Astrocyte of the cerebellum (primary cell): Measurements from ENCODE around the gene R3HCC1L.

Source experiments
- DNase-seq: peaks from one replicate; pipeline ENCODE4 v3.0.0-alpha.2; 2011; ENCODE audit warnings: low read depth
- H3K4me3 ChIP-seq: 2 replicates; pipeline ENCODE4 v1.5.1; 2011; ENCODE audit warnings: mild to moderate bottlenecking, low read depth, low read length, moderate library complexity
- CTCF ChIP-seq: IDR thresholded peaks from 2 replicates; pipeline ENCODE4 v1.5.1; 2012; ENCODE audit warnings: low read length, low read depth, moderate library complexity, mild to moderate bottlenecking; ENCODE audit errors: missing control alignments
- in situ Hi-C: cut with HindIII; loops from 2 replicates; pipeline ENCODE4 v1.10.0; 2017; ENCODE audit warnings: low sequenced_read_pairs

R3HCC1L gene

GRCh38 chr10:98193037-98193436, 58.6 kb downstream of the R3HCC1L start:
- no peak overlapping the region for H3K4me3 ChIP-seq
- in situ Hi-C loops, result no loop called here

GRCh38 chr10:98194633-98195032, 60.2 kb downstream of the R3HCC1L start:
- DNase-seq, result no peak
- in situ Hi-C loops, result no loop called here
- no peak overlapping the region for H3K4me3 ChIP-seq
- no peak for TF ChIP-seq CTCF

More at GRCh38 chr10:98193037-98193436, 58.6 kb downstream of the R3HCC1L start:
- no peak for TF ChIP-seq CTCF
- DNase-seq, result no peak

GRCh38 chr10:98195120-98195519, 60.7 kb downstream of the R3HCC1L start:
- in situ Hi-C loops, result no loop called here
- TF ChIP-seq CTCF, result no peak
- no peak for DNase-seq
- H3K4me3 ChIP-seq, result no peak overlapping the region

- no peak overlapping the region for H3K4me3 ChIP-seq
- in situ Hi-C loops, result no loop called here
- no peak for DNase-seq
- no peak for TF ChIP-seq CTCF
Observed at GRCh38 chr10:98196985-98197384, 62.5 kb downstream of the R3HCC1L start.

- TF ChIP-seq CTCF, result no peak
- no peak overlapping the region for H3K4me3 ChIP-seq
- in situ Hi-C loops, result no loop called here
- no peak for DNase-seq
Observed at GRCh38 chr10:98201760-98202159, 67.3 kb downstream of the R3HCC1L start.

GRCh38 chr10:98202378-98202777, 67.9 kb downstream of the R3HCC1L start:
- no peak for TF ChIP-seq CTCF
- in situ Hi-C loops, result no loop called here
- H3K4me3 ChIP-seq, result no peak overlapping the region
- no peak for DNase-seq

GRCh38 chr10:98205351-98205750, 70.9 kb downstream of the R3HCC1L start:
- in situ Hi-C loops, result no loop called here
- no peak for DNase-seq
- no peak overlapping the region for H3K4me3 ChIP-seq
- no peak for TF ChIP-seq CTCF
